Psoas muscle (tissue), 8 donors: Measurements from ENCODE around the gene CDC45. TPM values are rescaled to one million over a fixed set of nuclear protein-coding genes. Genes with fewer than 3 reads are reported as not detected.

Experiments used
- ATAC-seq, 4 donors: fragments of 200-7000 bp; cut with Tn5 transposase; one replicate each; pipeline ENCODE4 v1.9.1; 2020; ENCODE audit warnings: moderate library complexity in 3 of 4, mild to moderate bottlenecking in 2 of 4
- DNase-seq, 2 donors: peaks; one replicate each; pipeline ENCODE4 v3.0.0-alpha.2; 2020
- H3K27ac ChIP-seq: fragments of 200-600 bp; one replicate; pipeline ENCODE4 v1.8.0; 2022
- H3K27me3 ChIP-seq, 3 donors: fragments of 200-600 bp in 1 of 3; one replicate each; pipeline versions ENCODE4 v1.6.1 to v1.8.0; 2013 to 2022; ENCODE audit warnings: low read length in 2 of 3, mild to moderate bottlenecking in 2 of 3, moderate library complexity in 1 of 3; ENCODE audit not compliant: insufficient read depth in 3 of 3
- H3K36me3 ChIP-seq, 2 donors: fragments of 200-600 bp in 1 of 2; one replicate each; pipeline versions ENCODE4 v1.6.1 to v1.8.0; 2013 to 2022; ENCODE audit warnings: low read depth in 1 of 2, mild to moderate bottlenecking in 1 of 2, moderate library complexity in 1 of 2; ENCODE audit not compliant: insufficient read depth in 1 of 2
- H3K4me1 ChIP-seq: fragments of 200-600 bp; one replicate; pipeline ENCODE4 v1.8.0; 2022
- H3K4me3 ChIP-seq: fragments of 200-600 bp; one replicate; pipeline ENCODE4 v1.8.0; 2022; ENCODE audit warnings: mild to moderate bottlenecking
- H3K9me3 ChIP-seq: fragments of 200-600 bp; one replicate; pipeline ENCODE4 v1.8.0; 2022
- WGBS, 3 donors: extraction: QIAGEN DNeasy Blood & Tissue Kit; methylation state at CpG; one replicate each; pipeline versions ENCODE4 v1.1.6 to v1.1.7; 2013; 5-methylcytosine and 5-hydroxymethylcytosine counted together
- intact Hi-C, 2 donors: fragments of 100-400 bp; cut with DNase I; formaldehyde crosslinking; loops; one replicate each; pipeline versions ENCODE4 v1.11.0 to v1.14.2; 2022
- polyA plus RNA-seq, 3 donors: library from polyadenylated mRNA; stranded (reverse); fragments of 200-250 nt; gene quantifications; one replicate each; pipeline ENCODE4 v1.2.3, GENCODE V29; 2013
- total RNA-seq, 4 donors: library from RNA; stranded (reverse); fragmentation: NEBNext Ultra II Directional in 2 of 4; extraction: Animal tissue kit (Norgen Biotek cat#: 25700) in 2 of 4; gene quantifications; one replicate each; pipeline versions ENCODE4 v1.2.1 to v1.2.4, GENCODE V29; 2021 to 2023
- TF ChIP-seq, protein P1 (sequence below): fragments of 200-600 bp; IDR thresholded peaks from one replicate; pipeline ENCODE4 v1.8.0; 2022; ENCODE audit warnings: antibody characterized with exemption
- donor health status: healthy with polysubstance abuse.
- donor health status: DM: no; HTN: no; CAD: no; lungs with moderate emphysema.
- donor health status: Bipolar disorder and iron deficiency.
- donor health status: healthy.
- donor health status: DM: yes; HTN: yes; CAD: no.
- donor health status: DM: no; HTN: no; CAD: no.
- donor health status: DM: no; HTN: no; CAD: no.
- donor health status: DM: yes; HTN: yes; CAD: no.

CDC45 gene
- total and polyA plus RNA-seq, 7 donors, result 0.30 to 0.77 (median 0.71) TPM; not detected in 2

- H3K4me3 ChIP-seq, result no peak overlapping the region
- no peaks in the 10 kb centered on the region for H3K27me3 ChIP-seq
- no peaks in the 10 kb centered on the region for H3K4me1 ChIP-seq
- H3K9me3 ChIP-seq, result no peaks in the 10 kb centered on the region
- ATAC-seq (peak in 1 of 4 donors; percentile 49), DNase-seq (no peak)
- no peaks in the 10 kb centered on the region for H3K36me3 ChIP-seq
- WGBS, 3 donors, result 73 to 83% (median 76%) methylated on average over 7 of the region's 7 CpGs
- intact Hi-C loops, result no loop called here
- TF ChIP-seq, protein P1, sequence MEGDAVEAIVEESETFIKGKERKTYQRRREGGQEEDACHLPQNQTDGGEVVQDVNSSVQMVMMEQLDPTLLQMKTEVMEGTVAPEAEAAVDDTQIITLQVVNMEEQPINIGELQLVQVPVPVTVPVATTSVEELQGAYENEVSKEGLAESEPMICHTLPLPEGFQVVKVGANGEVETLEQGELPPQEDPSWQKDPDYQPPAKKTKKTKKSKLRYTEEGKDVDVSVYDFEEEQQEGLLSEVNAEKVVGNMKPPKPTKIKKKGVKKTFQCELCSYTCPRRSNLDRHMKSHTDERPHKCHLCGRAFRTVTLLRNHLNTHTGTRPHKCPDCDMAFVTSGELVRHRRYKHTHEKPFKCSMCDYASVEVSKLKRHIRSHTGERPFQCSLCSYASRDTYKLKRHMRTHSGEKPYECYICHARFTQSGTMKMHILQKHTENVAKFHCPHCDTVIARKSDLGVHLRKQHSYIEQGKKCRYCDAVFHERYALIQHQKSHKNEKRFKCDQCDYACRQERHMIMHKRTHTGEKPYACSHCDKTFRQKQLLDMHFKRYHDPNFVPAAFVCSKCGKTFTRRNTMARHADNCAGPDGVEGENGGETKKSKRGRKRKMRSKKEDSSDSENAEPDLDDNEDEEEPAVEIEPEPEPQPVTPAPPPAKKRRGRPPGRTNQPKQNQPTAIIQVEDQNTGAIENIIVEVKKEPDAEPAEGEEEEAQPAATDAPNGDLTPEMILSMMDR, result no peak
- H3K27ac ChIP-seq, result no peak overlapping the region
Measured at GRCh38 chr22:19488884-19489843, 9.4 kb downstream of the CDC45 start.

DNA sequence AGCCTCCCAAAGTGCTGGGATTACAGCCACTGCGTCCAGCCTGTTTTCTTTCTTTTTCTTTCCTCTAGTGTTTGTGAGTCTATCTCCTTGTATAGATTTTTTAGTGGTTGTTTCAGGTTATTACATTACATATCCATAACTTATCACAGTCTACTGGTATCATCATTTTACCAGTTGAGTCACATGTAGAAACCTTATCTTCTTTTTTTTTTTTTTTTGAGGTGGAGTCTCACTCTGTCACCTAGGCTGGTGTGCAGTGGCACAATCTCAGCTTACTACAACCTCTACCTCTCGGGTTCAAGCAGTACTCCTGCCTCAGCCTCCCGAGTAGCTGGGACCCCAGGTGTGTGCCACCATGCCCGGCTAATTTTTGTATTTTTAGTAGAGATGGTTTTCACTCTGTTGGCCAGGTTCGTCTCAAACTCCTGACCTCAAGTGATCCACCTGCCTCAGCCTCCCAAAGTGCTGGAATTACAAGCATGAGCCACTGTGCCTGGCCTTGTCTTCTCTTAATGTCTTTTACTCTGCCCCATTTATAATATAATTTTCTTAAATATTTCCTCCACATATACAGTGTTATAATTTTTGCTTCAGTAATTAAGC is 11.0 kb downstream of the CDC45 start:
- Histone ChIP-seq H3K27ac (no peak overlapping the region), H3K27me3 (no peaks in the 10 kb centered on the region), H3K9me3 (no peaks in the 10 kb centered on the region), H3K36me3 (no peaks in the 10 kb centered on the region), H3K4me3 (no peak overlapping the region), H3K4me1 (no peaks in the 10 kb centered on the region)
- DNase-seq, result no peak
- TF ChIP-seq, protein P1, result no peak
- no peak for ATAC-seq
- 94 to 98% (median 94%) methylated on average over 5 of the region's 5 CpGs for WGBS, 3 donors
- intact Hi-C loops, result no loop called here

DNA sequence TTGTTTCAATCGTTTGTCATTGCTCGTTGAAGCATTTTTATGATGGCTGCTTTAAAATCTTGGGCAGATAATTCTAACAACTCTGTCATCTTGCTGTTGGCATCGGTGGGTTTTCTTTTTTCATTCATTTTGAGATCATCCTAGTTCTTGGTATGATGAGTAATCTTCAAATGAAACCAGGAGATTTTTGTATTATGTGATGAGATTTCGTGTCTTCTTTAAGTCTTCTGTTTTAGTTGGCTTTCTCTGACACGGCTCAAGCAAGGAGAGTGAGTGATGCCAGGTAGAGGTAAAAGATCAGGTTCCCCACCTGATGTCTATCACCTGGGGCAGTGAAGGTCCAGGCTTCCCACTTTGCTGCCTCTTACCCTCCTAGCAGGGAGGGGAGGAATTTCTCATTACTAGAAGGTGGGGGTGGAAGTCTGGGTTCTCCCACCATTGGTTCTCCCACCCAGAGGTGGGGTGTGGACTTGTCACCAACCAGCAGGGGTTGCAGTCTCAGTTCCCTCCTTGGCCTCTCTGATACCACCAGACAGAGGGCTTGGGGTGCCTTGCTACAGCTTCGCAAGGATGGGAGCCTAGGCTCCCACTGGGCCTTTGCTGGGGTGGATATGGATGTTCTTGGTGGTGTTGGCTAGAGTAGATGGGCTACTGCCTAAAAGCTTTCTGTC is 12.9 kb downstream of the CDC45 start:
- Histone ChIP-seq H3K27me3 (no peaks in the 10 kb centered on the region), H3K4me3 (no peak overlapping the region), H3K27ac (no peak overlapping the region), H3K9me3 (no peaks in the 10 kb centered on the region), H3K36me3 (no peaks in the 10 kb centered on the region), H3K4me1 (no peaks in the 10 kb centered on the region)
- TF ChIP-seq, protein P1, result no peak
- 86 to 90% (median 88%) methylated on average over 6 of the region's 6 CpGs for WGBS, 3 donors
- DNase-seq, result no peak
- intact Hi-C loops, result no loop called here
- ATAC-seq, result no peak

- 95 to 98% (median 95%) methylated on average over 8 of the region's 8 CpGs for WGBS, 3 donors
- no peak for ATAC-seq
- Histone ChIP-seq H3K4me3 (no peak overlapping the region), H3K36me3 (no peaks in the 10 kb centered on the region), H3K9me3 (no peaks in the 10 kb centered on the region), H3K27me3 (no peaks in the 10 kb centered on the region), H3K4me1 (no peaks in the 10 kb centered on the region), H3K27ac (no peak overlapping the region)
- no peak for DNase-seq
- TF ChIP-seq, protein P1, result no peak
- intact Hi-C loops, result no loop called here
Measured at GRCh38 chr22:19494001-19494560, 14.4 kb downstream of the CDC45 start.
